Cardiac fibroblast (primary cell): Measurements from ENCODE around the gene DDC.

Experiments used
- DNase-seq, 2 donors: peaks; one replicate each; pipeline versions ENCODE4 v3.0.0 to v3.0.0-alpha.2; 2010; ENCODE audit warnings: low read depth in 2 of 2
- H3K4me3 ChIP-seq, 2 donors: replicated peaks in 1 of 2; 1 replicate in 1 of 2; 2 replicates in 1 of 2; pipeline ENCODE4 v1.5.1; 2011; ENCODE audit warnings: low read depth in 2 of 2, low read length in 2 of 2, mild to moderate bottlenecking in 2 of 2, moderate library complexity in 1 of 2
- TF ChIP-seq, protein P1 (sequence below): IDR thresholded peaks from one replicate; pipeline ENCODE4 v1.5.1; 2011; ENCODE audit warnings: low read depth, mild to moderate bottlenecking, low read length, inconsistent platforms

Gene DDC

DNA sequence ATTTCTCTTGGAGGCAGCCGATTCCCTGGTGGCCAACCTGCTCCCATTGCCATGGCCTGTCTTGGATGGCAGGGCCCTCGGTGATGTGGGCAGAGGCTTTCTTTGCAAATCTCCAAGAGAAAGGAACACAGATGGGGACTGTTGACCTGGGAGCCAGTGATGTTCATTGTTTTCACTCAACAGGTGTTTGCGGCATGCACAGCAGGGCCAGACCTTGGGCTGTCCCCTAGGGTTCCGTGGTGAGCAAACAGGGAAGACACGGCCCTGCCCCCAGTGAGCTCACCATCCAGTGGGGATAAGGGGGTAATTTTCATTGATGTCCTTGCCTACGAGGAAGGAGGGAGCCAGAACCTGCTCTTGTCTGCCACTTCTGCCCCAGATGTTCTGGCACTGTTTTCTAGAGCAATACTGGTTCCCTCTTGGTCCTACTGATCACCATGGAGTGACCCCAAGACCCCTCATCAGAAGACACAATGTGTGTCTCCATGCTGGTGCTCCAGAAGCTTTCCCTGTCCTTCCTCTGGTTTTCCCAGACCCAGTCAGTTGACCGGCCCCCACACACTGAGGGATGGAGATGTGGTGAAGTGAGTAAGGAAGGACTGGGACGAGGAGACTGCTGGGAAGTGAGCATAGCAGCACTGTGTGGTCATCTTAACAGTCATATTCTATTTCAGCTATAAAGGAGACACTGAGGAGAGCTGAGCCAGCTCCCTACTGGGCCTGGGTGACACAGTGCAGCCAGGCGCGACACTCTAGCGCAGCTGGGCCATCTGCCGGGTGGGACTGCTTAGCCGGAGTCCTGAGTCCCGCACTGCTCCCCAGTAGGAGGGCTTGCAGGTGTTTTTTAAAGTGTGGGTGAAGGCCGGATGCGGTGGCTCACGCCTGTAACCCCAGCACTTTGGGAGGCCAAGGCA lies 94.7 kb downstream of the DDC start:
- no peak overlapping the region for H3K4me3 ChIP-seq
- DNase-seq = no peak
- TF ChIP-seq, protein P1, sequence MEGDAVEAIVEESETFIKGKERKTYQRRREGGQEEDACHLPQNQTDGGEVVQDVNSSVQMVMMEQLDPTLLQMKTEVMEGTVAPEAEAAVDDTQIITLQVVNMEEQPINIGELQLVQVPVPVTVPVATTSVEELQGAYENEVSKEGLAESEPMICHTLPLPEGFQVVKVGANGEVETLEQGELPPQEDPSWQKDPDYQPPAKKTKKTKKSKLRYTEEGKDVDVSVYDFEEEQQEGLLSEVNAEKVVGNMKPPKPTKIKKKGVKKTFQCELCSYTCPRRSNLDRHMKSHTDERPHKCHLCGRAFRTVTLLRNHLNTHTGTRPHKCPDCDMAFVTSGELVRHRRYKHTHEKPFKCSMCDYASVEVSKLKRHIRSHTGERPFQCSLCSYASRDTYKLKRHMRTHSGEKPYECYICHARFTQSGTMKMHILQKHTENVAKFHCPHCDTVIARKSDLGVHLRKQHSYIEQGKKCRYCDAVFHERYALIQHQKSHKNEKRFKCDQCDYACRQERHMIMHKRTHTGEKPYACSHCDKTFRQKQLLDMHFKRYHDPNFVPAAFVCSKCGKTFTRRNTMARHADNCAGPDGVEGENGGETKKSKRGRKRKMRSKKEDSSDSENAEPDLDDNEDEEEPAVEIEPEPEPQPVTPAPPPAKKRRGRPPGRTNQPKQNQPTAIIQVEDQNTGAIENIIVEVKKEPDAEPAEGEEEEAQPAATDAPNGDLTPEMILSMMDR = no peak

DNA sequence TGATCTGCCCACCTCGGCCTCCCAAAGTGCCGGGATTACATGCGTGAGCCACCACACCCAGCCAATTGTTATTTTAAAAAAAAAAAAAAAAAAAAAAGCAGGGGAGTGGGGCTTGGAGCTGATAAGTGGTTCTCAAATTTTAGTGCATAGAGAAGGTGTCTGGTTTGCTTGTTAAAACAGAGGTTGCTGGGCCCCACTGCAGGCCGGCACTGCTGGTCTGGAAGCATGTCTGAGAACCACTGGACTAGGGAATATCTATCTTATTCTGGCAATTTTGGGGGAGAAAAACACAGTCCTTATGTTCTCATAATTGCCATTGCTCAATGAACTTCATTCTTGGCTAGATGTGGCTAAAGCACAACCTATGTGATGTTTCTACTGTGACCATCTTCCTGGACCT lies 96.0 kb downstream of the DDC start:
- no peak for DNase-seq
- no peak overlapping the region for H3K4me3 ChIP-seq
- TF ChIP-seq, protein P1 = no peak

DNA sequence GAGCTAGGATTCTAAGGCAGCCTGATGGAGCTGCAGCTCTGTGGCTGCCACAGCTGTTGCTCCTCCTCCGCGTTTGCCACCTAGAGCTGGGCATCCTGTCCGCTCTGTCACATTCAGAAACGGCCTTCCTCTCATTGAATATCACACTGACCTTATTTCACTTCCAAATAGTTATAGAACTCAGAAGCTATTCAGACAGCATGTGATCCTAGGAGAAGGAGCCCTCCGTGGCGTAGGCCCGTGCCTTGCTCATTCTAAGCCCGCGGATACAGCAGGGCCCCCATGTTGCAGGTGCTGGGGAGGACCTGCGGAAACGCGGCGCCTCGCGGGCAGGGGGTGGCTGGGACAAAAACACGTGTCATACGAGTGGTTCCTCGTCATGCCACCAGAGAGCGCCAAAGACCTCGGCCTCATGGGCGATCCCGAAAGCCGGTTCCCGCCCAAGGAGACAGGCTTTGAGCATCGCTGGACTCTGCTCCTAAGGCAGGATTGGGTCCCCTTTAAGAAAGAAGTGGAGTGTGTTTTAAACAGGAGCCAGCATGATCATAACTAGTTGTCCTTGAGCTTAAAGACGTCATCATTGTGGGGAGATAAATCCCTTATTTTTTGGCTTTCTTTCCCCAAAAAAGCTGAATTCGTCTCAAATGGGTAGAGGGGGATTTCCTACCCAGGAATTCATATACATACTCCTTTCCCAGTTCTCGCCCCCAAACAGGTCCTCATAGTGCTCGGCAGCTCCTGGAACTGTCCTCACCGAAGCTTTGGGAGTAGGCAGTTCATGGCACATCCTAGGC lies 97.2 kb downstream of the DDC start:
- TF ChIP-seq, protein P1 = peak; percentile 87
- H3K4me3 ChIP-seq = no peak overlapping the region
- DNase-seq = peak; percentile 77 to 80

DNA sequence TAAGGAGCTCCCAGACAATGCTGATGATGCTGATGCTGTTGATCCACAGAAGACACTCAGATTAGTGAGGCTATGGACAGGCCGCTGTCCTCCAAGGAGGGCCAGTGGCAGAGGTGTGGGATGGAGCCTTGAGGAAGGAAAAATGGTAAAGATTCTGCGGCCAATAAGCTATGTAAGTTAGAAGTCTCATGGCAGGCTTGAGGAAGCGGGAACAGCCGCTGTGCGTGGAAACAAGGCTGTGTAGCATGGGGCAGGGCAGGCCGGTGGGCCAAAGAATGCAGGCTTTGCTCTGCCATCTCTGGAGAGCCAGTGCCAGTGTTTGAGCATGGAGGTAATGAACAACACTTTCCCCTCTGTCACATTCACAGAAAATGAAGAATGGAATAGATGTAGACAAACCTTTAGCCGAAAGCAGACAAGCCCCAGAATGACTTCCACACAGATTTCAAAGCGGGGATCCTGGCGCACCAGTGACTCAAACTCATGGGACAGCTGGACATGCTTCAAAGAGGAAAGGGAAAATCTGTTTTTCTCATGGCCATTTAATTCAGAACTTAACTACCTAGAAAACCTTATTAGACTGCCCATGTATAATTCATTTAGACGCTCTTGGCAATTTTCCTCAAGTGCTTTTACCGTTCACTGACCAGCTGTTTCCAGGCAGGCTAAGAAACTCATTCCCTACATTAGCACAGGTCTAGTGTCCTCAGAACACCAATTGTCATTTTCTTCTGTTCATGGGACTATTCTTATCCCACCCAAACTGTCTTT lies 98.2 kb downstream of the DDC start:
- TF ChIP-seq, protein P1 = no peak

DNA sequence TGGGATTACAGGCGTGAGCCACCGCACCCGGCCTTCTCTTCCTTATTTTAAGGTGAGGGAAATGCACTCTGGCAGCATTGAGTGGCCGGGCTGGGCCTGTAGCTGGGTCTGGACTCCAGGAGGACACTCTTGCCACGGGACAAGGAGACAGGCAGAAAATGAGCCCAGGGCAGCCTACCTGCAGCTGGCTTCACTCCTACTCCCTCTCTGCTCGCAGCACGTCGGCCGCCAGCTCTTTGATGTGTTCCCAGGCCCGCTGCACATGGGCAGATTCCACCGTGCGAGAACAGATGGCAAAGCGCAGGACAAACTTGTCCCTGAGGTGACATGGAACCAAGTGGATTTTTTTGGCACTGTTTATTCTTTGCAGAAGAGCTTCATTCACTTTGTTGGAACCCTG lies 102.2 kb downstream of the DDC start:
- TF ChIP-seq, protein P1 = no peak
- no peak for DNase-seq
- no peak overlapping the region for H3K4me3 ChIP-seq

More for the DNA sequence above, 98.2 kb downstream of the DDC start:
- no peak overlapping the region for H3K4me3 ChIP-seq
- DNase-seq = no peak

DNA sequence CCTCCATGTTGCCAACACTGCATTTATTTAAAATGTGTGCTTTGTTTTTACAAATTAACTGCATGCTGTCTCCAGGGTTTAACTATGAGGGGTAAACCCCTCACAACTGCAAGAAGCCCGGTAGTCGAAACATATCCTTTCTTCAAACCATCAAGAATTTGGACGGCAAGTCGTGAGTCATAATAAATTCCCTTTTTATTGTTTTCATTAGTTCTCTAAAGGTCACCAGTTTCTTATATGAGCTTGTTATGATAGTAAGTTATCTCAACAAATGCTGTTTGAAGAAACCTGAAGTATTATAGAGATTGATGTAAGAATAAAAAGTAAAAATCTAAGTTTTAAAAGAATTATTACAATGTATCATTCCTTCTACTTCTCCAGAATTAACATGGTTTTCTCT lies 102.8 kb downstream of the DDC start:
- H3K4me3 ChIP-seq = no peak overlapping the region
- no peak for DNase-seq
- TF ChIP-seq, protein P1 = no peak
